ENCODE measurements around the gene SCN2A. TPM values are rescaled to one million over a fixed set of nuclear protein-coding genes. Genes with fewer than 3 reads are reported as not detected.

Gene SCN2A
- total and polyA plus RNA-seq, 9 of the 15 experiments (the other 6 are each of a cell fraction or from before 2014, with no cell fraction given), result 0.08 to 0.69 (median 0.31) TPM; not detected in 1

- Histone ChIP-seq H3K36me3 (ENCODE audit: control insufficient read depth, insufficient read depth, low read length) (no peaks in the 10 kb centered on the region), H3K4me3 (no peak overlapping the region), H3K9me1 (ENCODE audit: control insufficient read depth, insufficient read depth, low read length) (no peaks in the 10 kb centered on the region), H3K4me2 (ENCODE audit: insufficient read depth, low read length) (no peak overlapping the region), H3K4me1 (replicated peaks in 1 of 2; ENCODE audit: control insufficient read depth in 2 of 2, insufficient read depth in 2 of 2, low read length in 2 of 2) (no peaks in the 10 kb centered on the region), H3K79me2 (ENCODE audit: control insufficient read depth, insufficient read depth, low read length) (no peaks in the 10 kb centered on the region), H2AFZ (ENCODE audit: low read depth, low read length) (no peak overlapping the region), H3K27me3 (ENCODE audit: control insufficient read depth in 2 of 2, insufficient read depth in 2 of 2, low read length in 2 of 2) (no peaks in the 10 kb centered on the region), H4K20me1 (replicated peaks; ENCODE audit: control insufficient read depth, insufficient read depth, low read length) (no peaks in the 10 kb centered on the region), H3K9me3 (replicated peaks; ENCODE audit: control insufficient read depth, insufficient read depth, low read depth, low read length) (no peaks in the 10 kb centered on the region), H3K27ac (ENCODE audit: extremely low read depth, low read depth, low read length) (no peak overlapping the region), H3K9ac (ENCODE audit: insufficient read depth in 1 of 2, low read depth in 2 of 2, low read length in 2 of 2) (no peak overlapping the region)
- ChIA-PET CTCF (ENCODE audit: low intra/inter-chr PET ratio) (no interaction called here), POLR2A (no interaction called here)
- ATAC-seq, result no peak
- no peak for DNase-seq (ENCODE audit: extremely low read depth in 1 of 4, low spot score in 3 of 4)
- 0% methylated on average over 1 of the region's 1 CpG for WGBS (ENCODE audit: insufficient coverage, low coverage, missing lambda C conversion rate)
- in situ Hi-C loops (cut with MboI) (no loop called here), intact Hi-C loops (cut with micrococcal nuclease) (loop anchor here (2.0 to 5.0 kb wide), 2 partner anchors 185 to 465 kb away; no protein-coding TSS in a partner anchor)
- FAIRE-seq, result no peak
- BruUV-seq (replicated peaks), result no TSS peak
- no peak for TF ChIP-seq MAFG (tag; conservative IDR thresholded peaks at IDR 0.05)
- TF ChIP-seq HLTF (IDR thresholded peaks at IDR 0.05), result no peak
- no peak for TF ChIP-seq LARP7 (IDR thresholded peaks at IDR 0.05)
- TF ChIP-seq ZNF449 (CRISPR knock-in tag; IDR thresholded peaks at IDR 0.05), result no peak
- no peak for TF ChIP-seq CAMTA2 (CRISPR knock-in tag; conservative IDR thresholded peaks at IDR 0.05)
- no peak for TF ChIP-seq SIX5 (IDR thresholded peaks at IDR 0.05; ENCODE audit: borderline replicate concordance in 1 of 2, insufficient read depth in 1 of 2, low read depth in 1 of 2, low read length in 2 of 2)
- no peak for TF ChIP-seq TAF15 (IDR thresholded peaks at IDR 0.05; ENCODE audit: low read depth, low read length)
- no peak for TF ChIP-seq TAF7 (tag; IDR thresholded peaks at IDR 0.05)
- TF ChIP-seq MYBL2 (IDR thresholded peaks at IDR 0.05; ENCODE audit: low read depth), result no peak
- TF ChIP-seq MYBL2 (CRISPR knock-in tag; IDR thresholded peaks at IDR 0.05; ENCODE audit: borderline replicate concordance), result no peak
Observed at GRCh38 chr2:165202239-165202638, 37.0 kb upstream of the SCN2A start.
